CD4-positive, CD25-positive, alpha-beta regulatory T cell (primary cell): ENCODE results near the gene DRICH1. TPM values are rescaled to one million over a fixed set of nuclear protein-coding genes. Genes with fewer than 3 reads are reported as not detected.
"Not testable (repeated sequence)": the region's sequence is repeated elsewhere in the genome, so short reads cannot be mapped to it uniquely, and the experiment has no call there.

ENCODE experiments used
- ATAC-seq, 2 donors: fragments of 150-1000 bp; cut with Tn5 transposase; one replicate each; pipeline ENCODE4 v1.10.0; 2021; ENCODE audit warnings: low read depth in 2 of 2, moderate number of reproducible peaks in 2 of 2, moderate library complexity in 1 of 2
- DNase-seq, 3 donors: peaks; one replicate each; pipeline versions ENCODE4 v3.0.0 to v3.0.0-alpha.2; 2012 to 2022; ENCODE audit warnings: mixed read lengths in 1 of 3
- H3K27ac ChIP-seq: one replicate; pipeline ENCODE4 v1.7.0; 2013; ENCODE audit warnings: mild to moderate bottlenecking, low read length; ENCODE audit not compliant: insufficient read depth, poor library complexity, severe bottlenecking
- H3K27me3 ChIP-seq: one replicate; pipeline ENCODE4 v1.7.0; 2013; ENCODE audit warnings: low read length; ENCODE audit not compliant: control insufficient read depth, insufficient read depth
- H3K36me3 ChIP-seq: one replicate; pipeline ENCODE4 v1.7.0; 2013; ENCODE audit warnings: mild to moderate bottlenecking, low read length, moderate library complexity; ENCODE audit not compliant: control insufficient read depth, insufficient read depth
- H3K4me1 ChIP-seq: 2 replicates; pipeline ENCODE4 v1.7.0; 2013; ENCODE audit warnings: mild to moderate bottlenecking, low read length; ENCODE audit not compliant: insufficient read depth, control insufficient read depth, poor library complexity, severe bottlenecking
- H3K4me3 ChIP-seq: one replicate; pipeline ENCODE4 v1.7.0; 2013; ENCODE audit warnings: low read depth, mild to moderate bottlenecking, low read length, moderate library complexity
- H3K9me3 ChIP-seq, 2 experiments: 1 replicate in 1 of 2; 2 replicates in 1 of 2; pipeline ENCODE4 v1.7.0; 2013; ENCODE audit warnings: low read length in 2 of 2, mild to moderate bottlenecking in 1 of 2, moderate library complexity in 1 of 2; ENCODE audit not compliant: control insufficient read depth in 2 of 2
- H3K27ac Mint-ChIP-seq, 3 donors: one replicate each; pipeline ENCODE4 v1.8.0; 2020 to 2022; ENCODE audit warnings: mild to moderate bottlenecking in 3 of 3, mixed read lengths in 3 of 3, moderate library complexity in 2 of 3
- H3K27me3 Mint-ChIP-seq: one replicate; pipeline ENCODE4 v1.8.0; 2022; ENCODE audit warnings: mild to moderate bottlenecking, mixed read lengths
- H3K36me3 Mint-ChIP-seq: one replicate; pipeline ENCODE4 v1.8.0; 2020; ENCODE audit warnings: mixed read lengths
- H3K4me1 Mint-ChIP-seq, 4 donors: one replicate each; pipeline ENCODE4 v1.8.0; 2020 to 2022; ENCODE audit warnings: mixed read lengths in 4 of 4, mild to moderate bottlenecking in 1 of 4
- H3K4me3 Mint-ChIP-seq, 4 donors: one replicate each; pipeline ENCODE4 v1.8.0; 2020 to 2022; ENCODE audit warnings: mild to moderate bottlenecking in 4 of 4, mixed read lengths in 4 of 4, moderate library complexity in 3 of 4
- H3K9me3 Mint-ChIP-seq, 7 donors: one replicate each; pipeline ENCODE4 v1.8.0; 2020 to 2022; ENCODE audit warnings: mixed read lengths in 7 of 7, mild to moderate bottlenecking in 3 of 7, moderate library complexity in 2 of 7
- polyA plus RNA-seq, 4 donors: library from polyadenylated mRNA; unstranded; fragments of 300-500 nt; fragmentation: Illumina TruSeq; gene quantifications; one replicate each; pipeline ENCODE4 v1.2.3, GENCODE V29; 2021
- total RNA-seq: library from RNA; stranded (reverse); gene quantifications from one replicate; pipeline ENCODE4 v1.2.3, GENCODE V29; 2022

The DRICH1 gene
- total and polyA plus RNA-seq, 5 donors from 2014 or later: 0.56 TPM; not detected in 4

DNA sequence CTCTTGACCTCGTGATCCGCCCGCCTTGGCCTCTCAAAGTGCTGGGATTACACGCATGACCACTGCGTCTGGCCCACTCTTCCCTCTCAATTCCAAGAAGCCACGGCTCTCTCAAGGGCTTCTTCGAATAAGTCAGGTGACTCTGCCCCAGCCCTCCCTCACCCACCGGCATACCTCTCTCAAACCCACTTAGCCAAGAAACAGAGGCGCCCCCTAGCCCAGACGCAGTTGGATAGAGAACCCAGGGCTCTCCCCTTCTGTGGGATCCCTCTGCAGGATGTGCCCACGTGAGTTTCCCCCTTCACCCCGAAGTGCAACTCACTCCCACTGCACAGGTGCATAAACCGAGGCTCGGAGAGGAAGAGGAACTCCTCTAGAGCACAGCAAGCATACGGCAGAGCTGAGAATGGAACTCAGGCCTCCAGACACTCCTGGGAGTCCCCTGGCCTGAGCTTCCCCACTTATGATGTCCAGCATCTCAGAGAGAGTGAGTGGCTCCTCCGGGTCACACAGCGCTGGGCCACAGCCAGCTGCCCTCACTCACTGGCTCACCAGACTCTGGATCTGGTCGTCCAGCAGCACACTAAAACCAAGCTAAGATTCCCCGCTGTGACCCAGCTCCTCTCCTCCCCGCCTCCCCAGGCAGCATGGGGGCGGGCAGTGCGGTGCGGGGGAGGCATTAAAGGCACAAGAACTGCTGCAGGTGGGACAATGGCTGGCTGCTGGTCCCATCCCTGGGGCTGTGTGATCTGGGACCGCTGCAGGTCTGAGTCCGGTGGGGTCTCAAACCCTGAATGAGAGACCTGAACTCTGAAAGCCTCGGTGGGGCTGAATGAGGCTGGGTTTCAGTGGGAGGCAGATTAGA, 41.9 kb upstream of the DRICH1 start:
- Mint-ChIP-seq H3K9me3 (peaks cover 0 to 2% (median 0%) of the 10 kb centered on the region in 7 donors), H3K4me3 (no peak overlapping the region), H3K27ac (peak overlapping the region in 2 of 3 donors; percentile 38 to 76), H3K4me1 (peaks cover 0 to 16% (median 2%) of the 10 kb centered on the region in 4 donors), H3K36me3 (peaks cover 22% of the 10 kb centered on the region), H3K27me3 (no peaks in the 10 kb centered on the region)
- no peaks in the 10 kb centered on the region for H3K36me3 ChIP-seq
- no peaks in the 10 kb centered on the region for H3K9me3 ChIP-seq
- no peak overlapping the region for H3K4me3 ChIP-seq
- DNase-seq: no peak
- H3K4me1 ChIP-seq: peaks cover 4% of the 10 kb centered on the region
- no peak overlapping the region for H3K27ac ChIP-seq
- no peaks in the 10 kb centered on the region for H3K27me3 ChIP-seq
- no peak for ATAC-seq

- ATAC-seq: no peak
- no peaks in the 10 kb centered on the region for H3K27me3 Mint-ChIP-seq
- H3K36me3 Mint-ChIP-seq: peaks cover 22% of the 10 kb centered on the region
- peaks cover 0 to 2% (median 0%) of the 10 kb centered on the region in 7 donors for H3K9me3 Mint-ChIP-seq
- no peak for DNase-seq
- no peak overlapping the region for H3K27ac ChIP-seq
- peaks cover 0 to 13% (median 1%) of the 10 kb centered on the region in 4 donors for H3K4me1 Mint-ChIP-seq
- no peaks in the 10 kb centered on the region for H3K9me3 ChIP-seq
- H3K27me3 ChIP-seq: no peaks in the 10 kb centered on the region
- H3K27ac Mint-ChIP-seq: peak overlapping the region in 1 of 3 donors; percentile 38
- no peaks in the 10 kb centered on the region for H3K36me3 ChIP-seq
- H3K4me1 ChIP-seq: peaks cover 4% of the 10 kb centered on the region
- H3K4me3 ChIP-seq: no peak overlapping the region
- H3K4me3 Mint-ChIP-seq: no peak overlapping the region
Observed at GRCh38 chr22:23673050-23673620, 41.0 kb upstream of the DRICH1 start.

- not testable (repeated sequence) for H3K4me1 ChIP-seq, ATAC-seq, H3K4me1 Mint-ChIP-seq
Observed at GRCh38 chr22:23672307-23673049, 40.4 kb upstream of the DRICH1 start.

DNA sequence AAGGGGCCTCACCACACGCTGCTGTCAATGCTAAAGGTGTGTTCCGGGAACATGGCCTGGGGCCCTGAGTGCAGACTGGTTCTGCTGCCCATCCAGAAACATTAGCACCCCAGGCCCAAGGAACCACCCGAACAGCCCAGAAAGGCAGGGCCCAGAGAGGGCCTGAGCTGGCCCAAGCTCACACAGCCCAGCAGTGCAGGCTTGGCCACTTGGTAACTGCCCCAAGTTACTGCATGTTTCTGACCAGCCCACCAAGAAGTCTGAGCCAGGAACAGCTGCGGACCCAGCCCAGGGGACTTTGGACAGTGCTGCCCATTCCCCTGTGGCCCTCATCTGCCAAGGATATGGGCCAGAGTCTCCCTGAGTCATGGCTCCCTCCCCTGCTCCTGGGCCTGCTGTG, 39.3 kb upstream of the DRICH1 start:
- H3K27me3 ChIP-seq, H3K27ac Mint-ChIP-seq, H3K9me3 Mint-ChIP-seq, H3K4me3 Mint-ChIP-seq, DNase-seq, H3K27ac ChIP-seq, H3K4me1 Mint-ChIP-seq, H3K27me3 Mint-ChIP-seq, H3K9me3 ChIP-seq, H3K4me3 ChIP-seq, ATAC-seq, H3K36me3 ChIP-seq, H3K4me1 ChIP-seq: not testable (repeated sequence)
- peaks cover 14% of the 10 kb centered on the region for H3K36me3 Mint-ChIP-seq

More at GRCh38 chr22:23672307-23673049, 40.4 kb upstream of the DRICH1 start:
- not testable (repeated sequence) for H3K27me3 ChIP-seq, H3K9me3 ChIP-seq, H3K27me3 Mint-ChIP-seq, H3K36me3 ChIP-seq, H3K4me3 Mint-ChIP-seq, H3K27ac ChIP-seq, H3K4me3 ChIP-seq, DNase-seq, H3K9me3 Mint-ChIP-seq
- peaks cover 15% of the 10 kb centered on the region for H3K36me3 Mint-ChIP-seq
- peak overlapping the region in 1 of 3 donors; percentile 87 for H3K27ac Mint-ChIP-seq

- Mint-ChIP-seq H3K36me3 (peaks cover 17% of the 10 kb centered on the region), H3K27ac (peak overlapping the region in 1 of 3 donors; percentile 73), H3K4me3 (no peak overlapping the region), H3K9me3 (peaks cover 0 to 2% (median 0%) of the 10 kb centered on the region in 7 donors), H3K27me3 (no peaks in the 10 kb centered on the region), H3K4me1 (peaks cover 0 to 4% (median under 1%) of the 10 kb centered on the region in 4 donors)
- Histone ChIP-seq H3K9me3 (no peaks in the 10 kb centered on the region), H3K4me1 (no peaks in the 10 kb centered on the region), H3K27ac (no peak overlapping the region), H3K4me3 (no peak overlapping the region), H3K36me3 (no peaks in the 10 kb centered on the region), H3K27me3 (no peaks in the 10 kb centered on the region)
- DNase-seq: no peak
- no peak for ATAC-seq
Observed at GRCh38 chr22:23670378-23671295, 38.5 kb upstream of the DRICH1 start.

DNA sequence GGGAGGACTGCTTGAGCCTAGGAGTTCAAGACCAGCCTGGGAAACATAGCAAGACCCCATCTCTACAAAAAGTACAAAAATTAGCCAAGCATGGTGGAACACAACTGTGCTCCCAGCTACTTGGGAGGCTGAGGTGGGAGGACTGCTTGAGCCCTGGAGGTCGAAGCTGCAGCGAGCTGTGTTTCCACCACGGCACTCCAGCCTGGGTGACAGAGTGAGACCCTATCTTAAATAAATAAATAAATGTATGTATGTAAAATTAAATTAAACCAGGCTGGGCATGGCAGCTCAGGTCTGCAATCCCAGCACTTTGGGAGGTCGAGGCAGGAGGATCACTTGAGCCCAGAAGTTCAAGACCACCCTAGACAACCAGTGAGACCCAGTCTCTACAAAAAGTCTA, 28.3 kb upstream of the DRICH1 start:
- peaks cover 34% of the 10 kb centered on the region for H3K36me3 Mint-ChIP-seq
- H3K4me3 ChIP-seq, H3K27me3 ChIP-seq, H3K9me3 ChIP-seq, H3K4me1 ChIP-seq, H3K4me1 Mint-ChIP-seq, H3K27ac Mint-ChIP-seq, H3K27ac ChIP-seq, ATAC-seq, H3K4me3 Mint-ChIP-seq, DNase-seq, H3K9me3 Mint-ChIP-seq, H3K27me3 Mint-ChIP-seq: not testable (repeated sequence)
- H3K36me3 ChIP-seq: peaks cover 19% of the 10 kb centered on the region

GRCh38 chr22:23657727-23658126, 25.6 kb upstream of the DRICH1 start:
- Histone ChIP-seq H3K27me3 (no peaks in the 10 kb centered on the region), H3K36me3 (peaks cover 19% of the 10 kb centered on the region), H3K4me3 (no peak overlapping the region), H3K27ac (no peak overlapping the region), H3K9me3 (no peaks in the 10 kb centered on the region), H3K4me1 (no peaks in the 10 kb centered on the region)
- H3K36me3 Mint-ChIP-seq: peaks cover 27% of the 10 kb centered on the region
- DNase-seq (no peak), ATAC-seq (no peak)
- no peak overlapping the region for H3K4me3 Mint-ChIP-seq
- peaks cover 0 to 1% (median 0%) of the 10 kb centered on the region in 7 donors for H3K9me3 Mint-ChIP-seq
- no peak overlapping the region for H3K27ac Mint-ChIP-seq
- H3K27me3 Mint-ChIP-seq: no peaks in the 10 kb centered on the region
- H3K4me1 Mint-ChIP-seq: peaks cover 0 to 2% (median under 1%) of the 10 kb centered on the region in 4 donors
